GM19193 (cell line): ENCODE measurements around the gene INHA.

ENCODE experiments used
- POLR2A ChIP-seq: IDR thresholded peaks from 4 replicates; pipeline ENCODE4 v1.6.1; 2011; ENCODE audit not compliant: insufficient read depth, insufficient read length; ENCODE audit errors: extremely low read depth

The INHA gene

DNA sequence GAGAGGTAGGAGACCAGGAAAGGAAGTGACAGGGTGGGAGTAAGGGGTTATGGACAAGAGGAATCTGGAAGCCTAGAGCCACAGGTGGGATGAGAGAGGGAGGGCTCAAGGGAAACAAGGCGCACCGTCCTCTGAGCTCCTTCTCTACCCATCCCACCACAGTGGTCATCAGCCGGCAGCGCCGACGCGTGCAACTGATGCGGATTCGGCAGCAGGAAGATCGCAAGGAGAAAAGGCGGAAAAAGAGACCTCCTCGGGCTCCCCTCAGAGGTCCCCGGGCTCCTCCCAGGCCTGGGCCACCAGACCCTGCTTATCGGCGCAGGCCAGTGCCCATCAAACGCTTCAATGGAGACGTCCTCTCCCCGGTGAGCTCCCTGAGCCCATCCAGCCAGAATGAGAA is 23.1 kb upstream of the INHA start:
- TF ChIP-seq POLR2A: no peak

DNA sequence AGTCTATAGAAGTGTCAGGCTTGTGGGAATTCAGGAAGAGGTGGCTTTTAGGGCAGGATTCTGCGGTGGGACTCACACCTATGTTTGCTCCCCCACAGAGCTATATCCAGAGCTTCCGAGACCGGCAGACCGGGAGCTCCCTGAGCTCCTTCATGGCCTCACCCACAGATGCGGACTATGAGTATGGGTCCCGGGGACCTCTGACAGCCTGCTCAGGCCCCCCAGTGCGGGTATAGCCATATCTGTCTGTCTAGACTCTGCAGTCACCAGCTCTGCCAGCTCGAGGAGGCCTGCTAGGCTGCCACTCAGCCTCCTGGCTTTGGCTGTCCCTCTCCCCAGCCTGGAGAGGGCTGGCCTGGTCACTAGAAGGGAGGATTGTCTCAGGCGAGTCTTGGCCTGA is 22.5 kb upstream of the INHA start:
- no peak for TF ChIP-seq POLR2A

DNA sequence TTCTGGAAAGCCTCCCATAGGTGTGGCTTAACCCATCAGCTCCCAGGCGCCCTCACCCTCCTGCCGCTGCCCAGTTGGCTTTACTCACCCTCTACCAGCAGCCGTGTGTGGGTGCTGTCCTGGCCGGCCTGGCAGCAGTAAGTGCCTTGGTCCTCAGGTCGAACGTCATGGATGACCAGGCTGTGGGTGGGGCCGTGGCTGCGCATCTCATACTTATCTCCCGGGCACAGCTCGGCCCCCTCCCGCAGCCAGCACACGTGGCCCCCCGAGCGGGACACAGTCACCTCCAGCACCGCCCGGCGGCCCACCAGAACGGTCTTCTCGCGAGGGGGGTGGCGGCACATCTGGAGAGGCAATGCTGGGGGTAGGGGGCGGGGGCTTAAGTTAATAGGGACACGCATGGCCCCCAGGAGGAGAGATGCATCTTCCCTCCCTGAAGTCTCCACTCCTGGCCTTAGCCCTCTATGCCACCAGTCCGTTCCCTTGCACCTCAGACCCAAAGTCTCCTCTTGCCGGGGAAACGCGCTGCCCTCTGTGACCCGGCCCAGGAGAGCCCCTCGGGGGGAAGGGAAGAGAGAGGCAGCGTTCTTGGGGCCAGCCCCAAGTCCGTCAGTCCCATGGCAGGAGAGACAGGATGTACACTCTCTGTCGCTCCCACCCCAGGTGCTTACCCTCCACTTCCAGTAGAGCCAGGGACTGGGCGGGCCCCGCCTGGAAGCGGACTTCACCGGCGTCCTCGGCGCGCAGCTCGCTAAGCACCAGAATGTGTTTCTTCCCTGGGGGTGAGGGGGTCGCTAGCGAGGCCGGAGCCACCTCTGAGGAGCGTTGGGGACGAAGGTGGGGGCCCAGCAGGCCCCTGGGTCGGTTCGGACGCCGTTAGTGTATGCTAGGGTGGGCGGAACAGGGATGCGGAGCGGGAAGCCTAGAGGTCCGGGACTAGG is 20.4 kb upstream of the INHA start:
- no peak for TF ChIP-seq POLR2A

DNA sequence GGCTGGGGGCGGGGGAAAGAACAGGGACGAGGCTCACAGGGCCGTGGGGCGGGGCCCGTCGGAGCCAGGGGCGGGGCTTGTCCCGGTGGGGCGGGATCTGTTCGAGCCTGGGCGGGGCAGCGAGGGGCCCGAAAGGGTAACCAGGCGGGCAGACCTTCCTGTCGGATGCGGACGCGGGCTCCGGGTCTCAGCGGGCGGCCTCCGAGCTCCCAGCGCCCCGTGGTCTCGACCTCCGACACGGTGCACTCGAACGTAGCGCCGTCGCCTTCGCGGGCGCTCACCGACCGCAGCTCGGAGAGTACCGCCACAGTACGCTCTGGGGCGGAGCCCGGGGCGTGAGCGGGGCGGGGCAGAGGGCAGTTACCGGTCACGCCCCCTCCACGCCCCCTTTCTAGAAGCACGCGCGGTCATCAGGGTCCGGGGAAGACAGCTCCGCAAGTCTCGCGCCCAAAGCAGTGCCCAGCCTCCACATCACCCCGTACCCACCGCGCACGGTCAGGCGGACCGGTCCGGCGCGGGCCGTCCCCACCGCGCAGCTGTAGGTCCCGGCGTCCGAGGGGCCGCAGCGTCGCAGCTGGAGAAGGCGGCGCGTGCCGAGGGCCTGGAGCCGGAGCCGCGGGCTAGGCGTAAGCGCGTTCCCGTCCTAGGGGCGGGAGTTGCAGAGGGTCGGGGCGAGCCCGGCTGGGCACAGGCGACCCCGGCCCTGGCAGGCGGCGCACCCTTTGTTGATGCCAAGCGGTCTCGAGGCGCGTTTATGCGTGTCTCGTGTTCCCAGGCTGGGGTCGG is 19.5 kb upstream of the INHA start:
- TF ChIP-seq POLR2A: no peak

DNA sequence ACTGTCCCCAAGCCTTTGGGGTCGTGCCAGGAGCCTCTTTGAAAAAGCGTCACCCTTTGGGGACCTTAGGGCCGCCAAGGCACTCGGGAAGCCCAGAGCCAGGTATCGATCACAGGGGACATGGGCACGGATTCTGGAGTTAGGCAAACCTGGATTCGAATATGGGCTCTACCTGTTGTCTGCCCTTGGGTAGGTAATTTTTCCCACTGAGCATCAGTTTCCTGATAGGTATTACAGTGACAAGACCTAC is 19.0 kb upstream of the INHA start:
- TF ChIP-seq POLR2A: no peak

DNA sequence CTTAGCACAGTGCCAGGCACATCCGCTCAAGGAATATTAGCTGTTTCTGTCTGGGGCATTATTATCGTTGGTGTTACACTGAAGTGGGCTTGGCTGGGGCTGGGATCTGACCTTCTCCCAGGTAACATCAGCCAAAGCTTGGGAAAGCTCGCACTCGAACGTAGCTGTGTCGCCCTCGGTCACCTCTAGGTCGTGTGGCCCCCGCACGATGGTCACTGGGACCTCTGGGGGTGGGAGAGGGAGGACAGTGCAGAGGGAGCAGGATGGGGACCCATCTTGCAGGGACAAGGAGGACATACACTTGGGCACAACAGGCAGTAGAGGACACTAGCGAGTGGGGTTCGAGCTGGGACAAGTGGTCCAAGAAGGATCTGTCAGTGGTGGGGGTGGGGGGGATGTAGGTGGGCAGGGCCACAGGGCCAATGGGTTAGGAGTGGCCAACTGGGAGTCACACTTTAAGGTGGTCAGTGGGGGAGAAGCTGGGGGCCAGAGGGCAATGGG is 18.6 kb upstream of the INHA start:
- no peak for TF ChIP-seq POLR2A

DNA sequence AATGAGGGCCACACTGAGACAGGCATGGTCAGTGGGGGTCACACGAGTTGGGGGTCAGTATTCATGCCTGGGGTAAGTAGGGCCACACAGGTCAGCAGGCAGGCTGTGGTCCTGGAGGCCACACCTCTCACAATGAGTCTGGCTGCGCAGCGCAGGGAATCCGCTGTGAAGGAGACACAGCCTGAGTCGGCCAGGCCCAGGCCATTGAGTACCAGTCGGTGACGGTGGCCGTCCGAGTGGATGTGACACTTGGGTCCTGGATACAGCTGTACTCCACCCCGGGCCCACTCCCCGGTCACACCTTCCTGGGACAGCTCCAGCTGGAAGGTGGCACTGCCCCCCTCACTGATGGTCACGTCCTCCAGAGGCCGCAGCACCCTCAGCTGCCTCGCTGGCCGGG is 17.8 kb upstream of the INHA start:
- TF ChIP-seq POLR2A: no peak

DNA sequence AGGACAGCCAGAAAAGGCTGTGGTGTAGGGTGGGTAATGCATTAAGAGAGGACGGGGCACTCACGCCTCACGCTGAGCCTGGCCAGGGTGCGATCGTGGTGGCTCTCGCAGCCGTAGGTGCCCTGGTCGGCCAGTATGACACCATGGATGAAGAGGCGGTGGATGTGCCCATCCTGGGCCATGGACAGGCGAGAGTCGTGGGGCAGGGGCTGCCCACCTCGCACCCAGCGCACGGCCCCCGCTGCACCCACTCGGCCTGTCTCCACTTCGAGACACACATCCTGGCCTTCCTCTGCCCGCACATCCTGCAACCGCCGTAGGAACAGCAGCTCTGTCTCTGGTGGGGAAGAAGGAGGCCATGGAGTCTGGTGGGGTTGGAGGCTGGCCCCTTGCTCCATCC is 16.2 kb upstream of the INHA start:
- no peak for TF ChIP-seq POLR2A

DNA sequence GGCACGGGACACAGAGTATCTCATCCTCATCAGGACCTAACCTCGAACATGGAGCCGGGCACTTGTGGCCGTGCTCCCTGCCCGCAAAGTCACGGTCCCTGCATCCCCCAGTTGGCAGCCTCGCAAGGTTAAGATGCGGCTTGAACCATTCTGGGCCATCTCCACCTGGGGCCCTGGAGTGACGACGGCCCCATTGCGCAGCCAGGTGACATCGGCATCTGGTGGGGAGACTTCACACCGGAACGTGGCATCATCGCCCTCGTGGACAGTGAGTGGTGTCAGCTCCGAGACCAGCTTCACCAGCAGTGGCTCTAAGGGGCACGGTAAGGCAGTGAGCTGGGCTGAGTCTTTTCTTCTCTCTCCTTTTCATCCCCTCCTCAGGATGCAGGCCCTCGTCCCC is 15.7 kb upstream of the INHA start:
- TF ChIP-seq POLR2A: no peak

DNA sequence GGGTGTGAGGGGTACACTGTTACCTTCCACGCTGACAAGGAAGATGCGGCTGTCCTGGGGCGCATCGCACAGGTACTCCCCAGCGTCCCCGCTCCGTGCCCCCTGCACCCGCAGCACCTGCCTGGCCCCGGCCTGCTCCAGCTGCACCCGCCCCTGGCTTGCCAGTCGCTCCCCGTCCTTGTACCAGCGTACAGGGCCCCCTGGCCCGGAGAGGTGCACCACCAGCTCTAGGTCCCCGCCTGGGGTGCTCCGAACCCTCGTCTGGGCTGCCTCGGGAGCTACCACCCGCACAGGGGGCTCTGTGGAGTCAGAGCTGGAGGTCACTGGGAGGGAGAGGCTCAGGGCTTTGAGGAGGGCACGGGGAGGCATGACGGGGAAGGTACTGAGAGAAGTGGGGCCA is 14.8 kb upstream of the INHA start:
- TF ChIP-seq POLR2A: no peak

DNA sequence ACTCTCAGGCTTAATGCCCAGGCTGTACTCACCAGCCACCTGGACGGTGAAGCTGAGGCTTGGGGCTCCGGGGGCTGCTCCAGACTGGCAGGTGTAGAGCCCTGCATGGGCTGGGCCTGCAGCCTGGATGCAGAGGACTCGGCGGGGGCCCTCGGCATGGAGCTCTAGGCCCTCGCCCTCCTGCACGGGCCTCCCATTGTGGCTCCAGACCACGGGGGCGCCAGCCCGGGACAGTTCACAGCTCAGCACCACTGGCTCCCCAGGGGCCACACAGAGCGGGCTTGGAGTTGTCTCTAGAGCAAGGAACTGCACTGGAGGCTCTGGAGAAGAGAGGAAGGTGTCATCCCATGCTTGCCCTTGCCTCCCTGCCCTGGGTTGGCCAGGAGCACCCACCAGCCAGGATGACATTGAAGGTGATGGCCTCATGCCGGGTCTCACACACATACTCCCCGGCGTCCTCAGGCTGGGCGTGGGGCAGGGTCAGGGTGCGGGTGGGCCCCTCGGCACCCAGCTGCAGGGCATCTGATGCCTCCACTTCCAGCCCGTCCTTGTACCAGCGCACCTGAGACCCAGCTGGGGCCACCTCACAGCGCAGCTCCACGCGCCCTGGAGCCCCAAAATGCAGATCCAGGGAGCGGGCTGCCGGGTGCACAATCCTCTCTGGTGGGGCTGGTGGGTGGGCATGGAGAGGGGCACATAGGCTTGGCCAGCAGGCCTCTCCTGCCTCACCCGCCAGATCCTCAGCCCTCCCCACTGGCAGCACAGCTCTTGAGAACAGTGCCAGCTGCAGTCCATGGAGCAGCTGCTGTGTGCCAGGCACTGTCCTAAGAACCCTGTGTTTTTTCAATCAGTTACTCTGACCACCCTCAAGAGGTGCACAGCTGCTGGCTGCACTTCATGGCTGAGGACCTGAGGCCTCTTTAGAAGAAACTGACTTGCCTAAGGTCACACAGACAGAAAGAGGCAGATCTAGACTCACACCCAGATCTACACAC is 14.0 kb upstream of the INHA start:
- TF ChIP-seq POLR2A: no peak

DNA sequence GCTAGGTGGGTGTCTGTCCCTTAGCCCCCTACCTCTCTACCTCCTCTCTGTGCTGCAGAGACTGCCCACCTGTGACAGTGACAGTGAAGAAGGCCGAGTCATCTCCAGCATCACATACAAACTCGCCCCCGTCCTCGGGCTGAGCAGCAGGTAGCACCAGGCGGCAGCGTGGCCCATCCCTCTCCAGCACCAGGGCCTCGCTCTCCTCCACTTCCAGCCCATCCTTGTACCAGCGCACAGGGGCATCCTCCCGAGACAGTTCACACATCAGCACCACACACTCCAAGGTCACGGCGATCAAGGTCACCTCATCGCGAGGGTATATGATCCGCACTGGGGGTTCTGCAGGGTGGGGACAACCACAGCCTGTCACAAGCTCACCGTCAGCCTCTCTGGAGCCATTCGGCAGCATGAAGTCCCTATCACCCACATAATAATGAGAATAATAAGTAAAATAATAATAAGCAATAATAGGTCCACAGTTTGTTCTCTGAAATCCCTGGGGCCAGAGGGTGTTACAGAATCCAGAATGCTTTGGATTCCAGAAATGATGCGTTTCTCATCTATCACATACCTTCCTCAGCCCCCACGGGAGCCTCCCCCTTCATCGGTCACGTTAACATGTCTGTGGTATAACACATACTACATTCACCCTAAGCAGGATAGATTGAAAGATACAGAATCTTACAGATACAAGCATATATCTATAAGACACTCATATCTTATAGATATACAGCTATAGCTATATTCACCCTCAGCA is 12.8 kb upstream of the INHA start:
- TF ChIP-seq POLR2A: no peak

DNA sequence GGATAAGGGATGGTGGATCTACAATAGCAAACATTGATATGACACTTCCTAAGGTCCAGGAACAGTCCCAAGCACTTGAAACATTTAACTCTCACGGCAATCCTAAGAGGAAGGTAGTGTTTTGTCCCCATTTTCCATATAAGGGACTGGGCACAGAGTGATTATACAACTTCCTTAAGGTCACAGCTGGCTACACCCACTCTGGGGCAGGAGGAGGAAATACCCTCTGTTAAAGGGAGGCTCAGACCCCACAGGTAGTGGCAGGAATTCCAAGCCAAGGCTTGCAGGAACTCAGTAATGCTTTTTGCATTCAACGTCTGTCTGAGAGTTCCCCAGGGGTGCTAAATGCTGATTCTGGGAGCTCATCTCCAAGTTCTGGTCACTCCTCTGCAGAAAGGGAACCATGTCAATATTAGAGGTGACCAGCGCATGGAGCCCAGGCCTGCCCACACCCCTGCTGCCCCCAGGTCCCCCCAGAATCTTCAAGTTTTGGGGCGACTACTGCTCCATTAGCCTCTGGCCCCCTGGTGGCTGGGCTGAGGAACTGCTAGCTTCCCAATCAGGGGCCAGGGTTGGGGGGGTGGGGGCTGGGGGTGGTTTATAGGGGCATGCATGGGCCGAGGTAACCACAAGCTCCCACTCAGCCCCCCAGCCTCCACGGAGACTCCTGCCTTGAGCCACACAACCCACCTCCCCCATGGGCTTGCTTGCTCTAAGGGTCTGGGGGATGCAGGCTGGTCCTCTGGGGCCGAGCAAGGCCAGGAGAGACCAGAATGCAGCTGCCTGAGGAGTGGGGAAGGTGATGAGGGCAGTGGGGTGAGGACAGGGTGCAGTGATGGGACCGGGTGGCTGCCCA is 11.8 kb upstream of the INHA start:
- TF ChIP-seq POLR2A: no peak
